GM12875 (cell line): Measurements from ENCODE around the gene GPX3.

Experiments
- H3K4me3 ChIP-seq: one replicate; pipeline ENCODE4 v1.5.1; 2011; ENCODE audit warnings: low read depth, low read length, control low read depth
- TF ChIP-seq, protein P1 (sequence below): IDR thresholded peaks from 2 replicates; pipeline ENCODE4 v1.5.1; 2011; ENCODE audit warnings: low read depth, mild to moderate bottlenecking, control low read depth, inconsistent platforms, low read length, moderate library complexity, borderline replicate concordance; ENCODE audit not compliant: insufficient read depth

The GPX3 gene

DNA sequence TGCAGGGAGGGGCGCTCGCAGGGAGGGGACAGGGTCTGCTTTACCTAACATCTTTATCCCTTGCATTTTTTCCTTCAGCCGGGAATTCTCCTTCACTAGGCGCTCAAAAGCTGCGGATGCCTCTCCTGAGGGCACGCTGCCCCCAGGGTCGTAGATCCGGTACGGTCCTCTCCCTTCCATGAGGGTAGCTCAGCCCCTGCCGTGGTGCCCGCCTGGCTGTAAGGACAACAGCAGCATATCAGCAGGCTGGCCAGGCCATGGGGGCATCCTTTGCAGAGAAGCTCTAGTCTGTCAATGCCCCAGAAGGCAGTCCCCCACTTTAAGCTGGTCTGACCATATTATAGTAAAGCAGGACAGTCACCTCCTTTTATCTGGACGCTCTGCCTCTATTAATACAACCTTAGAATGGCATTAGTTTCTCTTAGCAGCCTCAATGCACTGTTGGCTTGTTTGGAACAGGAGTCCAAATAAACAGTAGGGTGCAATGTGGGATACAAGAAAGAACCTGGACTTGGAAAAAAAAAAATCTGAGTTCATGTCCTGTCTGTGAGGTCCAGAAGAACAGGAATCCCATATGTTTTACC is 44.6 kb downstream of the GPX3 start:
- no peak overlapping the region for H3K4me3 ChIP-seq
- TF ChIP-seq, protein P1, sequence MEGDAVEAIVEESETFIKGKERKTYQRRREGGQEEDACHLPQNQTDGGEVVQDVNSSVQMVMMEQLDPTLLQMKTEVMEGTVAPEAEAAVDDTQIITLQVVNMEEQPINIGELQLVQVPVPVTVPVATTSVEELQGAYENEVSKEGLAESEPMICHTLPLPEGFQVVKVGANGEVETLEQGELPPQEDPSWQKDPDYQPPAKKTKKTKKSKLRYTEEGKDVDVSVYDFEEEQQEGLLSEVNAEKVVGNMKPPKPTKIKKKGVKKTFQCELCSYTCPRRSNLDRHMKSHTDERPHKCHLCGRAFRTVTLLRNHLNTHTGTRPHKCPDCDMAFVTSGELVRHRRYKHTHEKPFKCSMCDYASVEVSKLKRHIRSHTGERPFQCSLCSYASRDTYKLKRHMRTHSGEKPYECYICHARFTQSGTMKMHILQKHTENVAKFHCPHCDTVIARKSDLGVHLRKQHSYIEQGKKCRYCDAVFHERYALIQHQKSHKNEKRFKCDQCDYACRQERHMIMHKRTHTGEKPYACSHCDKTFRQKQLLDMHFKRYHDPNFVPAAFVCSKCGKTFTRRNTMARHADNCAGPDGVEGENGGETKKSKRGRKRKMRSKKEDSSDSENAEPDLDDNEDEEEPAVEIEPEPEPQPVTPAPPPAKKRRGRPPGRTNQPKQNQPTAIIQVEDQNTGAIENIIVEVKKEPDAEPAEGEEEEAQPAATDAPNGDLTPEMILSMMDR, result no peak

DNA sequence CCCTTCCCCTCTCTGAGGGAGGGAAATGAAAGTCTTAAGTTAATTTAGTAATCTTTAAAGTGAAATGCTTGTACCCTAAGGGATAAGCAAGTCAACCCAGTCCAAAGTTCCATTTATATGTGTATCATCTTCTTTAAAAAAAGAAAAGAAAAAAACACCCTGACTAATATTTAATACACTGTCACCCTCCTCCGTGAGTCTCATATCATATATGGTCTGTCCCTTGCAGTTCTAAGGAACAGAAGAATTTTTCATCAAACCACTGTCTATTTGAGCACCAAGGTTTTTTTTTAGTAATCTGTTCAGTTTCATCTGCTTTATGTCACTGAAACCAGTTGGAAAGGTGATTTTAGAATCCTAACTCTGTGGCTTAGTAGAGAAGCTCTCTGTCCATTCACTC is 45.2 kb downstream of the GPX3 start:
- no peak overlapping the region for H3K4me3 ChIP-seq
- TF ChIP-seq, protein P1, result no peak

DNA sequence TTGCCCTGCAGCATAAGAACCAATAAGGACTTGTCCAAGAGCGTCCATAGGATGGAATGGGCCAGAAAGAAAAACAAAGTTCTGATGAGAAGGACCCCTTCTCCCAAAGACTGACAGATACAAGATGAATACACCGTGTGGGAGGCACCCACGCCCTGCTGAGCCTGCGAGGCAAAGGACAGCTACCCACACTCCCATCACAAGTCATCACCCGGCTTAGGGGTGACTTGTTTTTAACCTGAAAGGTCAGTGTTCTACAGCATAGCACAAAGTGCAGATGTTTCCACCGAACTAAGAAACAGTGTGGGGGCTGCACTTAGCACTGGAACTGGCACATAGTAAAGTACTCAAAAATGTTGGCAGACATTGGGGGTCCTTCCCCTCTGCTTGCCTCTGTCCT is 46.5 kb downstream of the GPX3 start:
- no peak overlapping the region for H3K4me3 ChIP-seq
- TF ChIP-seq, protein P1, result no peak

DNA sequence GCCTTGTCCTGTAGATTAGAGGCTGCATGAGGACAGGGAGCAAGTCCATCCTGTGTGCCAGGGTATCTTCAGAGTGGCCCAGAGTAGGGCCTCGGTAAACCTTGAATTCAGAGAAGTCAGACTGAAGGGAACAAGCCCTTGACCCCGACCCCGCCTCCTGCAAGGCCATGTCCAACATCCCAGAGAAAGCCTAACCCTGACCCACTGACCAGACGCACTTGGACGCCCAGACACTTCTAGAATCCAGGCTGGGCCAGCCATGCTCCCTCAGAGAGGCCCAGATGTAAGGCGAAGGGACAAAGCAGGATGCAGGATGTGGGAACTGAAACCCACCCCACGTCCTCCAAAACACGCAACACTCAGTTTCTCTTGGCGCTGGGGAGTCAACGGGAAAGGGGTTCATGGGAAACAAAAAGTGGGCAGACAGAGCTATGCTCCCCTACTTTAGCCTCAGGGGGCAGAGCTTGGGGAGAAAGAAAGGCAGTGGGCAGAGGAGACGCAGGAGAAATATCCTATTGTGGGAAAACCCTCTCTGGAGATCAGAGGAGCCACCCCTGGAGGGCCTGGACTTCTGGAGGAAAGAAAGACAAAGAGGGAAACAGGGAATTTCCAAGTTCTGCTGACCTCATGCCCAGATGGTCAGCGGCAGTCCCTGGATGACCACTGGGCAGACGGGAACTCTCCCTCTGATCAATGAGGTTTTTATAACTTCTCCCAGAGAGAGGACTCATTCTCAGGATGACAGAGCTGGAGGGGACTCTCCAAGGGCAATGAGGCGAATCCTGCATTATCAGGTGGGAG is 47.4 kb downstream of the GPX3 start:
- TF ChIP-seq, protein P1, result no peak
- H3K4me3 ChIP-seq, result no peak overlapping the region

DNA sequence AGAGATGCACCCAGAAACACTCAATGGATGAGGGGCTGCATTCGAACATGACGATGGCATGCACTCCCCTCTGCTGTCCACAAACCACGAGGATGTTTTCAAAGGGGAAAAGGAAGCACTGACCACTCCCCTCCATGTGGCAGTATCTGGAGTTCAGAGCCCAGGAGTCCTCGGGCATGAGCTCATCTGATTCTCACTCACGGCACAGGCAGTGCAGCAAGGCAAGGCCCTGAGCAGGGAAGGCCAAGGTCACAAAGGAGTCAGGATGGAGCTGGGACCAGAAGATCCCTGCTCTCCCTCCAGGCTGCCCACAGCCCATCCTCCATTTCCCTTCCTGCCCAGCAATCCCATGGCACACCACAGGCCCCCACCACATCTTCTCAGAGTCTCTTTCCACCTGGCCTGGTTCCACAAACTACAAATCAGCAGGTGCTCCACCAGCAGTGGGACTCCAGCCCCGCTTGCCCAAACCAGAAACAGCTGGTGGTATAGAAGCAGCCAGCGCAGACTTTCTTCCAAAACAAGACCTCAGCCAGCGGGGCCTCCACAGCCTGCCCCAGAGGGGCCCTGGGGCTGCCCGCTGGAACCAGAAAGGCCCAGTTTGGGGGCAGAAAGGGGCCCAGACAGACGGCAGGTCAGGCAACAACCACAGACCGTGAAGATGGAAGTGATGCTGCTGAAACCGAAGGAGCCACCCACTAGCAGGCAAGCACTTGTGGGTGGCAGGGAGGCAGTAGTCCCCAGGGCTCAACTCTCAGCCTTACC is 48.2 kb downstream of the GPX3 start:
- no peak overlapping the region for H3K4me3 ChIP-seq
- TF ChIP-seq, protein P1, result no peak

DNA sequence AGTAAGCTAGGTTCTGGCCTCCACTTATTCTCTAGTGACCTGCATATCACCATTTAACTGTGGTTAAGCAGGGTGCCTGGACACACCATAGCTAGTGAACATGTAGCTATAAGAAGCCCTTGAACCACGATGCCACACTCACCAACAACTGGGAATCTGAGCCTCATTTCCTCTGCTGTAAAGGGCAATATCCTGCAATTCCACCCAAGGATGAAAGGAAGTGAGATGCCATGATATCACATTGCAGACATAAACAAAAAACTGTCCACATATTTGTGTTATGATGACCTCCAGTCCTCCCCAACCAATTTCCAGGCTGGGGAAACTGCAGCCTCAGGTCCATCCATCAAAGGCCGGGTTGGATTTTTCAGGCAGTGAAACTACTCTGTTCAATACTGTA is 50.1 kb downstream of the GPX3 start:
- no peak overlapping the region for H3K4me3 ChIP-seq
- TF ChIP-seq, protein P1, result no peak
